SIG-M5 (cell line): ENCODE data around the gene MARK1.

Experiments used
- DNase-seq: peaks from one replicate; lab custom pipeline; 2025; lab: John Stamatoyannopoulos, UW

The MARK1 gene

GRCh38 chr1:220711056-220711809 lies 183.3 kb downstream of the MARK1 start:
- peak; percentile 58 for DNase-seq
